ENCODE data around the gene CPED1. TPM values are rescaled to one million over a fixed set of nuclear protein-coding genes. Genes with fewer than 3 reads are reported as not detected.

CPED1 gene
- polyA plus RNA-seq, 1 donor from 2014 or later: not detected

- Histone ChIP-seq H3F3A (ENCODE audit: insufficient read depth, low read length, poor library complexity, severe bottlenecking) (no peaks in the 10 kb centered on the region), H3K27ac (ENCODE audit: low read length) (no peak overlapping the region), H3K36me3 (ENCODE audit: insufficient read depth, low read length) (no peaks in the 10 kb centered on the region), H2AFZ (ENCODE audit: low read depth, low read length) (no peak overlapping the region), H3K27me3 (ENCODE audit: insufficient read depth, low read depth, low read length) (no peaks in the 10 kb centered on the region), H3K9me2 (ENCODE audit: insufficient read depth, low read length) (no peaks in the 10 kb centered on the region), H3K4me2 (ENCODE audit: low read length) (no peak overlapping the region), H4K20me1 (ENCODE audit: insufficient read depth) (no peaks in the 10 kb centered on the region), H3K9ac (ENCODE audit: low read length) (no peak overlapping the region), H3K4me3 (ENCODE audit: low read length) (no peak overlapping the region), H3K79me2 (replicated peaks; ENCODE audit: insufficient read depth, low read length) (no peaks in the 10 kb centered on the region), H3K9me3 (ENCODE audit: low read length) (no peaks in the 10 kb centered on the region)
- TF ChIP-seq EP300 (conservative IDR thresholded peaks at IDR 0.05; ENCODE audit: poor library complexity, severe bottlenecking) (no peak), MXI1 (conservative IDR thresholded peaks at IDR 0.05; ENCODE audit: poor library complexity, severe bottlenecking) (no peak), POLR2AphosphoS5 (IDR thresholded peaks at IDR 0.05) (no peak), CTCF (IDR thresholded peaks at IDR 0.05; ENCODE audit: poor library complexity, severe bottlenecking) (no peak), TAF1 (IDR thresholded peaks at IDR 0.05; ENCODE audit: low read depth) (no peak), SMC3 (conservative IDR thresholded peaks at IDR 0.05; ENCODE audit: poor library complexity) (no peak), RAD21 (conservative IDR thresholded peaks at IDR 0.05) (no peak)
Measured at GRCh38 chr7:120966961-120967360, 21.6 kb upstream of the CPED1 start.

DNA sequence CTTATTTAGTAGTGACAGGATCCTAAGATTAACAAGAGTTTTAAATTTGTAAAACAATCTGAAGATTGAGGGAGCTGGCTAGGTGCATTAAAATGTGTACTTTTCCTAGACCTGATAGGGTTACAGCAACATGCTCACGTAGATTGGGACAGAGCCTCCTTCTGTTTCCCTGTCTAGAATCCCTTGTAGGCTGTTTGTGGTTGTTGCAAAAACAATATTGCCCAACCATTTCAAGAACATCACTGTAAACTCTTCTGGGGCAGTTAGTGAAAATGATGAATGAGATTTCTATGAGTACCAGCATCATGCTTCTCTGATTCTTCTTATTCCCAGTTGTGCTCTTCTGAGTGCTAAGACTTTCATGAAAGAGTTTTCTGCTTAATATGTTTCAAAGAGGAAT lies 14.7 kb upstream of the CPED1 start:
- Histone ChIP-seq H3K4me2 (ENCODE audit: low read length) (no peak overlapping the region), H3K79me2 (replicated peaks; ENCODE audit: insufficient read depth, low read length) (no peaks in the 10 kb centered on the region), H3K27me3 (ENCODE audit: insufficient read depth, low read depth, low read length) (no peaks in the 10 kb centered on the region), H2AFZ (ENCODE audit: low read depth, low read length) (no peak overlapping the region), H3K9ac (ENCODE audit: low read length) (no peak overlapping the region), H3F3A (ENCODE audit: insufficient read depth, low read length, poor library complexity, severe bottlenecking) (no peaks in the 10 kb centered on the region), H4K20me1 (ENCODE audit: insufficient read depth) (no peaks in the 10 kb centered on the region), H3K36me3 (ENCODE audit: insufficient read depth, low read length) (peaks cover 10% of the 10 kb centered on the region), H3K27ac (ENCODE audit: low read length) (no peak overlapping the region), H3K9me2 (ENCODE audit: insufficient read depth, low read length) (no peaks in the 10 kb centered on the region), H3K9me3 (ENCODE audit: low read length) (no peaks in the 10 kb centered on the region), H3K4me3 (ENCODE audit: low read length) (no peak overlapping the region)
- TF ChIP-seq RAD21 (conservative IDR thresholded peaks at IDR 0.05) (no peak), EP300 (conservative IDR thresholded peaks at IDR 0.05; ENCODE audit: poor library complexity, severe bottlenecking) (no peak)

- H3K4me2 ChIP-seq (ENCODE audit: low read length): no peak overlapping the region
- TF ChIP-seq POLR2AphosphoS5 (IDR thresholded peaks at IDR 0.05) (no peak), EP300 (conservative IDR thresholded peaks at IDR 0.05; ENCODE audit: poor library complexity, severe bottlenecking) (no peak), MXI1 (conservative IDR thresholded peaks at IDR 0.05; ENCODE audit: poor library complexity, severe bottlenecking) (no peak), CTCF (IDR thresholded peaks at IDR 0.05; ENCODE audit: poor library complexity, severe bottlenecking) (no peak), EZH2 (IDR thresholded peaks at IDR 0.05; ENCODE audit: borderline replicate concordance, insufficient read depth, low read length, poor library complexity, severe bottlenecking) (no peak), SMC3 (conservative IDR thresholded peaks at IDR 0.05; ENCODE audit: poor library complexity) (no peak), TAF1 (IDR thresholded peaks at IDR 0.05; ENCODE audit: low read depth) (no peak), RAD21 (conservative IDR thresholded peaks at IDR 0.05) (no peak)
- TF ChIP-seq, protein P1, sequence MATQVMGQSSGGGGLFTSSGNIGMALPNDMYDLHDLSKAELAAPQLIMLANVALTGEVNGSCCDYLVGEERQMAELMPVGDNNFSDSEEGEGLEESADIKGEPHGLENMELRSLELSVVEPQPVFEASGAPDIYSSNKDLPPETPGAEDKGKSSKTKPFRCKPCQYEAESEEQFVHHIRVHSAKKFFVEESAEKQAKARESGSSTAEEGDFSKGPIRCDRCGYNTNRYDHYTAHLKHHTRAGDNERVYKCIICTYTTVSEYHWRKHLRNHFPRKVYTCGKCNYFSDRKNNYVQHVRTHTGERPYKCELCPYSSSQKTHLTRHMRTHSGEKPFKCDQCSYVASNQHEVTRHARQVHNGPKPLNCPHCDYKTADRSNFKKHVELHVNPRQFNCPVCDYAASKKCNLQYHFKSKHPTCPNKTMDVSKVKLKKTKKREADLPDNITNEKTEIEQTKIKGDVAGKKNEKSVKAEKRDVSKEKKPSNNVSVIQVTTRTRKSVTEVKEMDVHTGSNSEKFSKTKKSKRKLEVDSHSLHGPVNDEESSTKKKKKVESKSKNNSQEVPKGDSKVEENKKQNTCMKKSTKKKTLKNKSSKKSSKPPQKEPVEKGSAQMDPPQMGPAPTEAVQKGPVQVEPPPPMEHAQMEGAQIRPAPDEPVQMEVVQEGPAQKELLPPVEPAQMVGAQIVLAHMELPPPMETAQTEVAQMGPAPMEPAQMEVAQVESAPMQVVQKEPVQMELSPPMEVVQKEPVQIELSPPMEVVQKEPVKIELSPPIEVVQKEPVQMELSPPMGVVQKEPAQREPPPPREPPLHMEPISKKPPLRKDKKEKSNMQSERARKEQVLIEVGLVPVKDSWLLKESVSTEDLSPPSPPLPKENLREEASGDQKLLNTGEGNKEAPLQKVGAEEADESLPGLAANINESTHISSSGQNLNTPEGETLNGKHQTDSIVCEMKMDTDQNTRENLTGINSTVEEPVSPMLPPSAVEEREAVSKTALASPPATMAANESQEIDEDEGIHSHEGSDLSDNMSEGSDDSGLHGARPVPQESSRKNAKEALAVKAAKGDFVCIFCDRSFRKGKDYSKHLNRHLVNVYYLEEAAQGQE (IDR thresholded peaks at IDR 0.05; ENCODE audit: borderline replicate concordance): no peak
- no peaks in the 10 kb centered on the region for H4K20me1 ChIP-seq (ENCODE audit: insufficient read depth)
- H3K79me2 ChIP-seq (replicated peaks; ENCODE audit: insufficient read depth, low read length): no peaks in the 10 kb centered on the region
- H3K27ac ChIP-seq (ENCODE audit: low read length): no peak overlapping the region
- no peak overlapping the region for H3K4me3 ChIP-seq (ENCODE audit: low read length)
- H3K9me3 ChIP-seq (ENCODE audit: low read length): no peaks in the 10 kb centered on the region
- H3K36me3 ChIP-seq (ENCODE audit: insufficient read depth, low read length): peaks cover 4% of the 10 kb centered on the region
- H2AFZ ChIP-seq (ENCODE audit: low read depth, low read length): no peak overlapping the region
- H3F3A ChIP-seq (ENCODE audit: insufficient read depth, low read length, poor library complexity, severe bottlenecking): no peaks in the 10 kb centered on the region
- no peaks in the 10 kb centered on the region for H3K9me2 ChIP-seq (ENCODE audit: insufficient read depth, low read length)
- no peak overlapping the region for H3K9ac ChIP-seq (ENCODE audit: low read length)
- no peaks in the 10 kb centered on the region for H3K27me3 ChIP-seq (ENCODE audit: insufficient read depth, low read depth, low read length)
Measured at GRCh38 chr7:120979765-120980499, 8.6 kb upstream of the CPED1 start.
